ENCODE measurements around the gene FUT8.
"Not testable (repeated sequence)": the region's sequence is repeated elsewhere in the genome, so short reads cannot be mapped to it uniquely, and the experiment has no call there.

The FUT8 gene

DNA sequence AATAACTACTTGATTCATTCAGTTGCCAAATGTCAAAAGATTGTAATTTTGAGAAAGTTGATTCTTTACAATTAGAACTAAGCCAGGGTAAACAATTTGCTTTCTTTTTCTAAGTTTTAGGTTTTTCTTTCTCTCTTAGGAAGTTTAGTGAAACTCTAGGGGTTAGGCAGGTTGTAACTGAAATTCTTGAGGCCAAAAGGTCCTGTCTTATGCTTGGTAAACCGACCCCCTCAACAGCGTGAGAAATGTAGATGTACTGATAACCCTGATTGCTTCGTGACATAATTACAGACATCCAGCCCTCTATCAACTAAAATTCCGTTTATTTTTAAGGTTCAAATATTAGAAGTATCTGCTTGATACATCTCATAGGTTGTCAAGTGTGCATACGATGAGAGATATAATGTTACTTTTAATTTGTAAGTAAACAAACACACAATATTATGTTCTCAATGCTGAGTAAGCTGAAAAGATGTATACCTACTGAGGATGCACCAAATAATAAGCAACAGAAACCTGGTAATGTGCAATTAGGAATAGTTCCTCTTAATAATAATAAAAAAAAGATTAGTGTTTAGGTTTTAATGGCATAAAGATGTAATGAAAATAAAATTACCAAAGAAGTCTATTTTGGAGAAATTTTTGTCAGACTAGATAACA, 7.2 kb downstream of the FUT8 start:
- DNase-seq, result no peak

DNA sequence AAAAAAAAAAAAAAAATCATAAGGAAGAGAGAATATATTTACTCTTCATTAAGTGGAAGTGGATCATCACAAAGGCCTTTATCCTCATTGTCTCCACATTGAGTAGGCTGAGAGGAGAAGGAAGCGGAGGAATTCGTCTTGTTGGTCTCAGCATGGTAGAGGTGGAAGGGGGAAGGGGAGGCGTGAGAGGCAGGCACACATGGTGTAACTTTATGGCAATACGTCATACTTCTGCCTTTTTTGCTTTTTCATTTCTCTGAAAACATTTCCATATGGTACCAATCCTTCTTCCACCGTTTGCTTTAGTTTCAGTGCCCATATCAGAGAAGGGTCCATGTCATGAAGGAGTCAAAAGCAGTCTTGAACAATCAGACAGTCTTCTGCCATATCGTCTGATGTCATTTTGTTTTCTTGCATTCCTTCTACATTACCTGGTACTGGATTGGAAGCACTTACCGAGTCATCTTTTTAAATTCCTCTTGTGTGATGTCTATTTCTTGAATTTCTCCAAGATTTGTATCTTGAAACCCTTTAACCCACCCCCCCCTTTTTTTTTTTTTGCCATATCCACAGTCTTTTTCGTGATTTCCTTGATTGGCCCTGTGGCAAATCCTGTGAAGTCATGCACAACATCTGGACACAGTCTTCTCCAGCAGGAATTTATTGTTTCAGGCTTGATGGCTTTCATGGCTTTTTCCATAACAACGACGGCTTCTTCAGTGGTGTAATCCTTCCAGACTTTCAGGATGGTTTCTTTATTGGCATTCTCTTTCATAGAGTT, 8.9 kb downstream of the FUT8 start:
- no peak for DNase-seq

DNA sequence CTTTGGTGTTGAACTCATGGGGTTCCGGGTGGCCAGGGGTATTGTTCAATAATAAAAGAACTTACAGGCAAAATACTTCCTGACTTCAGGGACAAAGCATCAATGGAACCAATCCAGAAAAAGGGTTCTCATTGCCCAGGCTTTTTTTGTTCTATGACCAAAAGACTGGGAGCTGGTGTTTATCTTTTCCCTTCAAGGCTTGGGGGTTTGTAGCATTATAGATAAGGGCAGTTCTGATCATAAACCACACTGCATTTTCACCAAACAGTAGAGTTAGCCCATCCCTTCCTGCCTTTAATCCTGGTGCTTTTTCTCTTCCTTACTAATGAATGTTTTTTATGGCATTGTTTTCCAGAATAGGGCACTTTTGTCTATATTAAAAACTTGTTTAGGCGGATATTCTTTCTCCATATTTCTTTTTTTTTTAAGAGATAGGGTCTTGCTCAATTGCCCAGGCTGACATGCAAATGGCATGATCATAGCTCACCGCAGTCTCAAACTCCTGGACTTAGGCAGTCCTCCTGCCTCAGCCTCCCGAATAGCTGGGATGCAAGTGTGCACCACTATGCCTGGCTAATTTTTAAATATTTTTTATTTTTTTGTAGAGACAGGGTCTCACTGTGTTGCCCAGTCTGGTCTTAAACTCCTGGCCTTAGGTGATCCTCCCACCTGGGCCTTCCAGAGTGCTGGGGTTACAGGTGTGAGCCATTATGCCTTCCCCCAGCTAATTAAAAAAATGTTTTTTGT, 9.7 kb downstream of the FUT8 start:
- no peak for DNase-seq

DNA sequence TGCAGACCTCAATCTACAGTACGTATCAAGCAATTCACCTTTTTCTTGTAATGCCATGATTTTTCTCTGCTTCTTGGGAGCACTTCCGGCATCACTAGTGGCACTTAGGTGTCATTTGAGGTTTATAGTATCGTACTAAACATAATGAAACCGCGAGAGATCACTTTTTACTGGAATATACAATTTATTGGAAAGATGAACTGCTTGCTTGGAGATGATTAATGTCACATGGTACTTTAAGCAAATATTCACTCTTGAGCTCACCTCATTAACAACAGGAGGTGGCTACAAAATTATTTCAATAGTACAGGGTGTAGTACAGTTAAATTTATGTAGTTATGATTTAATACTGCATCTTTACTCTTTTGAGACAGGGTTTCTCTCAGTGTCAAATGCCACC, 11.5 kb downstream of the FUT8 start:
- DNase-seq, result no peak

DNA sequence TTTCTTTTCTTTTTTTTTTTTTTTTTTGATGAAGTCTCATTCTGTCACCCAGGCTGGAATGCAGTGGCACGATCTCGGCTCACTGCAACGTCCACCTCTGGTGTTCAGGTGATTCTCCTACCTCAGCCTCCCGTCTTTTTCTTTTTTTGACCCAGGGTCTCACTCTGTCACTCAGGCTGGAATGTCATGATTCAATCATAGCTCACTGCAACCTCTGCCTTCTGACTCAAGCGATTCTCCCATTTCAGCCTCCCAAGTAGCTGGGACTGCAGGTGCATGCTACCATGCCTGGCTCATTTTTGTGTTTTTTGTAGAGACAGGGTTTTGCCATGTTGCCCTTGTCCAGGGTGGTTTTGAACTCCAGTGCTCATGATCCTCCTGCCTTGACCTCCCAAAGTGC, 12.0 kb downstream of the FUT8 start:
- DNase-seq, result no peak

DNA sequence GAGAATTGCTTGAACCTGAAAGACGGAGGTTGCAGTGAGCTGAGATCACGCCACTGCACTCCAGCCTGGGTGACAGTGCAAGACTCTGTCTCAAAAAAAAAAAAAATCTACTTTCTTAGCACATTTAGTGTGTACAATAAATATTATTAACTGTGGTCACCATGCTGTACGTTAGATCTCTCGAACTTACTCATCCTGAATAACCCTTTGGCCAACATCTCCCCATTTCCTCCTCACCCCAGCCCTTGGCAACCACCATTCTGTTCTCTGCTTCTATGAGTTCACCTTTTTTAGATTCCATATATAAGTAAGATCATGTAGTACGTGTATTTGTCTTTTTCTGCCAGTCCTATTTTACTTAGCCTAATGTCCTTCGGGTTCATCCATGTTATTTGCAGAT, 13.4 kb downstream of the FUT8 start:
- DNase-seq, result no peak

DNA sequence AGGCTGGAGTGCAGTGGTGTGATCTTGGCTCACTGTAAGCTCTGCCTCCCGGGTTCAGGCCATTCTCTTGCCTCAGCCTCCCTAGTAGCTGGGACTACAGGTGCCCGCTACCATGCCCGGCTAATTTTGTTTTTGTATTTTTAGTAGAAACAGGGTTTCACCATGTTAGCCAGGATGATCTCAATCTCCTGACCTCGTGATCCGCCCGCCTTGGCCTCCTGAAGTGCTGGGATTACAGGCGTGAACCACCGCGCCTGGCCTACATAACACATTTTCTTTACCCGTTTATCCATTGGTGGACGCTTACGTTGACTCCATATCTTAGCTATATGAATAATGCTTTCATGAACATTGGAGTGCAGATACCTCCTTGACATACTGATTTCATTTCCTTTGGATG, 14.4 kb downstream of the FUT8 start:
- not testable (repeated sequence) for DNase-seq

DNA sequence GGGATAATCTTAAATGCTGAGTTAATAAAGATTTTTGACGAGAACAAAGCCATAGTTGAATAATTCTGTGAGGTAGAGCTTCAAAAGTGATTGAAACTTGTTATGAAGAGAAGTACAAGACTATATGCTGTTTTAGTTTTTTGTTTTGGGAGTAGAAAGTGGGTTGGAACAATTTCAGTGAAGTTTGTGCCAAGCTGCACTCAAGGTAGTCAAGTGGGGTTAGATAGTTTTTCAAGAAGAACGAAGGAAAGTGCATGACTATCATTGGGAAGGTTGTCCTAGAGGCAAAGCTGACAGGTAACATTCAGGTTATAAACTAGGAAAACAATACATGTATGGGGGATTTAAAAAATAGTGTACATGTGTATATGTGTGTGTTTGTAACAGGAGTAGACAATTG, 16.2 kb downstream of the FUT8 start:
- DNase-seq, result no peak

DNA sequence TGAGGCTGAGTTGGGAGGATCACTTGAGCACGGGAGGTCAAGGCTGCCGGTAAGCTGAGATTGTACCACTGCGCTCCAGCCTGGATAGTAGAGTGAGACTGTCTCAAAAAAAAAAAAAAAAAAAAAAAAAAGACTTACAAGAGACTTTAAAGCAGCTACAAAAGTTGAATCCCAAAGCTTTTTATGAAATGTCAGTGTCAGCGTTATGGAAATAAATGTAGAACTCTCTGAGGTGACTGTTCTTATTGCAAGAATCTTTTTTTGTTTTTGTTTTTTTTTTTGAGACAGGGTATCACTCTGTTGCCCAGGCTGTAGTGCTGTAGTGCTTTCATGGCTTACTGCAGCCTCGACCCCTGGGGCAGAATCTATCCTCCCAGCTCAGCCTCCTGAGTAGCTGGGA, 17.2 kb downstream of the FUT8 start:
- no peak for DNase-seq

DNA sequence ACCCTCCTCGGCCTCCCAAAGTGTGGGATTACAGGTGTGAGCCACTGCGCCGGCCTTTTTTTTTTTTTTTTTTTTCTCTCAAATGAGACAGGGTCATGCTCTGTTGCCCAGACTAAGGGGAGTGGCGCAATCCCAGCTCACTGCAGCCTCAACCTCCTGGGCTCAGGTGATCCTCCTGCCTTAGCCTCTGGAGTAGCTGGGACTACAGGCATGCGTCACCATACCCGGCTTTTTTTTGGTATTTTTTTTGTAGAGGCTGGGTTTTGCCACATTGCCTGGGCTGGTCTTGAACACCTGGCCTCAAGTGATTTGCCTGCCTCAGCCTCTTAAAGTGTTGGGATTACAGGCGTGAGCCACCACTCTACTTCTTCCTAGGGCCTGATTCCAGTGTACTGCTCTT, 18.7 kb downstream of the FUT8 start:
- DNase-seq, result no peak

DNA sequence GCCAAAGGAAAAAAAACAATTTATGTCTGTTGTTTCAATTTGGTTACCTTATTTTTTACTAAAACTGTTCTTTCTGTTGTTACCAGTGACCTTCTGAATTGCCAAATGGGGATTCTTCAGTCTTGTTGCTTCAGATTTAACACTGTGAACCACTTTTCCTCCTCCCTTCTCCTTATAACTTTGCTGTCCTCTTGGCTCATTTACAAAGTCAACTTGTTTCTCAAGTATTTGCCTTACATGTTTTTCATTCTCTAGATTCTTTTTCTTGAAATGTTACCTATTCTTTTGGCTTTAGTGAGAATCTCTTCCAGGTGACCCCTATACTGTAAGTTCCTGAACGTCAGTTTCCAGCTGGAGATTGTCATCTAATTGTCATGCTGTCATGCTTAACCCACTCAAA, 19.4 kb downstream of the FUT8 start:
- DNase-seq, result no peak

DNA sequence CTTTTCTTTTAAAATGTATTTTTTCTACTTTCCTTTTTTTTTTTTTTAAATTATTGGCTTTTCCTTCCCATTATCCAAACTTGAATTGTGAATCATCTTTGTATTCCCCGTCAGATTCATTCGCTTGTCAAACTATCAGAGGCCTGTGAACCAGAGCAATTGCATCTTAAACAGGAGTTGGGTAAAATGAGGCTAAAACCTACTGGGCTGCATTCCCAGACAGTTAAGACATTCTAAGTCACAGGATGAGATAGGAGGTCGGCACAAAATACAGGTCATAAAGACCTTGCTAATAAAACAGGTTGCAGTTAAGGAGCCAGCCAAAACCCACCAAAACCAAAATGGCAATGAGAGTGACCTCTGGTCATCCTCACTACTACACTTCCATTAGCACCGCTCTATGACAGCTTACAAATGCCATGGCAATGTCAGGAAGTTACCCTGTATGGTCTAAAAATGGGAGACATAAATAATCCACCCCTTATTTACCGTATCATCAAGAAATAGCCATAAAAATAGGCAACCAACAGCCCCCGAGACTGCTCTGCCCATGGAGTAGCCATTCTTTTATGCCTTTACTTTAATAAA, 19.9 kb downstream of the FUT8 start:
- DNase-seq, result no peak

DNA sequence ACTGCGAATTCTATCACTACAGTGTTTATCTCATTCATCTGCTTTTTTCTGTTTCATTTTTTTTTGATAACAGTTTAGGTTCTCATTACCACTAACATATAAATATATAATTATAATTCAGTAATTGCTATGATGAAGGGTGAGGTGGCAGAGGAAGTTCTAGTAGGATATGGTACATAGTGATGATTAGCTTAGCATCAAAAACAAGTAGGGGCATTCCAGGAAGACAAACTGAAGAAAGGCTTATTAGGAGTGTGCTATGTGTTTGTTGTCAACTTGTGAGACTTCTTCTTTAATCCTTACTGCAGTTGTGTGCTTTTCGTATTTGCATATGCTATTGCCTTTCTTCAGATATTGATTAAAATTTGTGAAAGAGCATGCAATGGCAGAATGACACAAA, 20.6 kb downstream of the FUT8 start:
- DNase-seq, result no peak

DNA sequence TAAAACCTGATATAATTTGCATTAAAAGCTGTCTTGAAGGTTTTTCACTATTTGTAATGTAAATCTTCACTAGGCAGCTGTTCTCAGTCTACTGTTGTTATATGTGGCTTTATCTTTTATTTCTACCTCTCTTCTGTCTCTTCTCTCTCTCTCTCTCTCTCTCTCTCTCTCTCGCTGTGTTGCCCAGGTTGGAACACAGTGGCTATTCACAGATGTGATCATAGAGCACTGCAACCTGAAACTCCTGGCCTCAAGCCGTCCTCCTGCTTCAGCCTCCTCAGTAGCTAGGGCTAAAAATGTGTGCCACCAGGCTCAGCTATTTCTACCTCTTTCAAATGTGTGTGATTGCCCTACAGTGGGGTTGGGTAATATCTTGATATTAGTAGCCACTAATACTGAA, 21.1 kb downstream of the FUT8 start:
- DNase-seq, result no peak

DNA sequence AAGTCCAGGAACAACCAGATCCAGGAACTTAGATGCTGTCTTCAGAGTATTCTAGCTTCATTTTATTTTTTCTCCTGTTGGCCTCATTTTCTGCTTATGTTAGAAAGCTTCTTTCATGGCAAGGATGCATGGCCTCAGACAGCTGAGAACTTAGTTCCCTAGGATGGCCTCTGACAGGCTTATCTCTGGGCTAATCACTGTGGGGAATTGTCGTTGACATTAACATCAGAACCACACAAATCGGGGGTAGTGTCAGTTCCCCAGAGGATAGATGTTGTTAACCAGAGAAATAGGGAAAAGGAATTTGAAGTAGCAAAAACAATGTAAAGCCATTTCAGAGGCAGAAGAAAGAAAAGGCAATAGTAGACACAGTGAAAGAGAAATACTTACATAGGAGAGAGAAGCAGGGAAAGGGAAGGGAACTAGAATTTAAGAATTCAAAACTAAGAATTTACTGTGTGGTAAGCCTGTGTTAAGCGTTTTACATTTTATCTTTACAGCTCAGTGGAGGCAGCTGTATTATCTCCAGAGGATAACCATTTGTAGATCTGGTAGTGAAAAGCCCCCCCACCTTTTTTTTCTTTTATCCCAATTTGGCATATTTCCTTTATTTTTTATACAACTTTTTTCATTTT, 21.8 kb downstream of the FUT8 start:
- no peak for DNase-seq

DNA sequence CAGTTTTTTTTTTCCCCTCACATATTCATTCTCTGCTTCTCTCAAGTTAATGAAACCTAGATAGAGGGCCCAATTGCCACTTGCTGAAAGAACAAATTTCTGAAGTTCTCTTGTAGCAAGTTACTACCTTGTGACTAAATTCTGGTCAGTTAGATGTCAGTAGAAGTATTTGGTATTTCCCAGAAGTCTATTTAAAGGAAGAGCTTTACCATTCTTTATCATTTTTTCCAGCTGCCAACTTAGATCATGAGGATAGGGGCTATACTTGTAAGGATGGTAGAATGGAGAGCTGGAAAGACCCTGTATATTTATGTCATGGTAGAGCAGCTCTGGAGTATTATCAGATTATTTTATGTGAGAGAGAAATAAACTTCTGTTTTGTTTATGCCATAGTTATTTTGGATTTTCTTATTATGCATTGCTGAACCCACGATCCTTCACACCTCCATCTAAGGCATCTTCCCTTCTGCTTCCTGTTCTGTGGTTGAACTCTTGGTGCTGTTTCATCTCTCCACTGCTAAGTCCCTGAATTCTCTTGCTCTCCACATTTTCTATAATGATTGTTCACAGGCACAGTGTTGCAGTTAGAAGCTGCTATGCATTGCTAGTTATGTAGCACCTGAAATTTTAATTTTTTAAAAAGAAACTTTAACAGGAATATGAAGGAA, 25.9 kb downstream of the FUT8 start:
- no peak for DNase-seq

DNA sequence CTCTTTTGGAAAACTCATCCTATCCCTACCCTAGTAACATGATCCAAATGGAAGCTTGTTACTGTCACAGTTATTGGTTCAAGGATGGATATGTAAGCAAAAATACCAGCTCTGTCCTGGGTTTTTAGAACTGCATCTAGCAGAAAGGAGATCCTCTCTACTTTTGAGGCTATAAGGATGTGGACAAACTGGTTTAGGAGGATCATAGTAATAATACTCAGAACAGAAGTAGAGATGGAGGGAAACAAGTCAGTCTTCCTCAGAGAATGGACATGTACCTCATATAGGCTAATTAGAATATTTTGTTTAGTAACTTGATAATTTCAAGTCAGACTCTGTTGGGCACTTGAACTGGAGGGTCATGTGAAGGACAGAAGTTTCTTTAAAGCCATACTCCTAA, 26.6 kb downstream of the FUT8 start:
- no peak for DNase-seq

DNA sequence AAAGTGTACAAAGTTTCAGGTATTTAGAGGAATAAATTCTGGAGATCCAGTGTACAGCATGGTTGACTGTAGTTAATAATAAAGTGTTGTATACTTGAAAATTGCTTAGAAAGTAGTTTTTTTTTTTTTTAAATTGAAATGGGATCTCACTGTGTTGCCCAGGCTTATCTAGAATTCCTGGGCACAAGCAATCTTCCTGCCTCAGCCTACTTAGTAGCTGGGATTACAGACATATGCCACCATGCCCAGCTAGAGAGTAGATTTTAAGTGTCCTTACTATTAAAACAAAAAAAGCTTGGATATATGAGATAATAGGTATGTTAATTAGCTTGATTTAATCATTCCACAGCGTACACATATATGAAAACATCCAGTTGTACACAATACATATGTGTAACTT, 27.7 kb downstream of the FUT8 start:
- DNase-seq, result no peak

DNA sequence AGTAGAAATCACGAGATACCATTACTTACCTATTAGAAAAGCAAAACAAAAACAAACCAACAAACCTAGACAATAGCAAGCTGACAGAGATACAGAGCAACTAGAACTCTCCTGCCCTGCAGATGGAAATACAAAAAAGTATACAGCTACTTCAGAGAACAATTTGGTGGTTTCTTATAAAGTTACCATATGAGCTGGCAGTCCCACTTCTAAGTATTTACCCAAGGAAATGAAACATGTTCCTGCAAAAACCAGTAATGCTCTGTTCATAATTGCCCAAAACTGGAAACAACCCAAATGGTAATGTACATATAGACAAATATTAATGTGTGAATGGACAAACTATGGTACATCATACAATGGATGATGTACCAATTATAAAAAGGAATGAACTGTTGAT, 31.7 kb downstream of the FUT8 start:
- no peak for DNase-seq

DNA sequence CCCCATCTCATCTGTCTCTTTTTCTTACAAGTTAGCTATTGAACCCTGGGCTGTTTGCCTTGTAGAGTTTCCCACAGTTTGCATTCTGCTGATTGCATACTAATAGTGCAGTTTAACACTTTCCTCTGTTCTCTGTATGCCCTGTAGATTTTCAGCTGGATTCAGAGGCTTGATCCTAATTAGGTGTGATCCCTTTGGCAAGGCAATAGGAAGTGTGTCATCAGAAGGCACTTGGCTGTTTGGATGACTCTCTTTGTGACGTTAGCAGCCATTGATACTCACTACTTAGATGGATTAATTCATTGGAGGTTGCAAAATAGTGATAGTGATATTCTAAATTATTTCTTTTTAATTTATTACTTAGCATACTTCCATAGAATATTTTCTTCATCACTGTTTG, 33.6 kb downstream of the FUT8 start:
- no peak for DNase-seq

DNA sequence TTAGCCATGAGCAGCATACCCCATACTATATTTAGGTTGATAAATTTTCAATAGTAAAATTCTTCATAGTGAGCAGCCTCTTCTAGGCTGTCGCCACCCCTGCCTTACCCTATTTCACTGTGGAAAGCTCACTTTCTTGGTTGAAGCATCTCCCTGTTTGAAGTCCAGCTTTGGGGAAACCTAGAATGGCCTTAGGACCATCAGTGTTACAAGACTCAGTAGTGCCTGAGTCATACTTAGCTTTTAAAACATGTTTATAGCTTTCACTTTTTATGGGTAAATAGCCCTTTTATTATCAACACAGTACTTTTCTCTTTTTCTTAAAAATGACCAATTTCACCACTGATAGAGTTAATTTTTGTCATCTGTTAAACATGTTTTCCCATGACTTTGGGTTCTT, 37.1 kb downstream of the FUT8 start:
- no peak for DNase-seq

DNA sequence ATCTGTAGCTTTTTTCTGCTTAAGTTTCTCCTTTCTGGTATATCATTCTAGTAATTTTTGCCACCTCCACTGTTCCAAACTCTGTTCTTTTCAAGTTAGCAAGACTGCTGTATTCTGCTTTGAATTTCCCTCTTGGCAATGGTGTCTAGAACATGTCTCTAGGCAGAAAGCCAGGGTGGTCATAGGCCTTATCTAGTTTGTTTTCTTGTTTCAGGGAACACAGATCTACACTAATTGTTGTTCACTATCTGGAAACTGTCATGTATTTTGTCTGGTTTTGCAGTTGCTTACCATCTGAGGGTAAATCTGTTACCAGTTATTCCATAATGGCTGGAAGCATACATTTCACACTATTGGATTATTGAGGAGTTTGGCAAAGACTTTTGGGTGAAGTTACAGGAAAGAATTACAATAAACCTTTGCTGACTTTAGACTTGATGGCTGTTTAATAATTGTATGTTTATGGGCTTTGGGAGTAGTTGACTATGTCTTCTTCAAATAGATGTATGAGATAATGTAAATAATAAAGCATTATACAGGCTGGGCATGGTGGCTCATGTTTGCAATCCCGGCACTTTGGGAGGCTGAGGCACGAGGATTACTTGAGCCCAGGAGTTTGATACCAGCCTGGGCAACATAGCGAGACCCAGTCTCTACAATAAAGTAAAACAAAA, 41.4 kb downstream of the FUT8 start:
- DNase-seq, result no peak
